GM18526 (cell line): ENCODE data around the gene LAMC1.

ENCODE experiments used
- POLR2A ChIP-seq: IDR thresholded peaks from 3 replicates; pipeline ENCODE4 v1.6.1; 2011; ENCODE audit not compliant: insufficient read length; ENCODE audit errors: extremely low read depth

The LAMC1 gene

GRCh38 chr1:183080406-183080805, 57.2 kb downstream of the LAMC1 start:
- no peak for TF ChIP-seq POLR2A

DNA sequence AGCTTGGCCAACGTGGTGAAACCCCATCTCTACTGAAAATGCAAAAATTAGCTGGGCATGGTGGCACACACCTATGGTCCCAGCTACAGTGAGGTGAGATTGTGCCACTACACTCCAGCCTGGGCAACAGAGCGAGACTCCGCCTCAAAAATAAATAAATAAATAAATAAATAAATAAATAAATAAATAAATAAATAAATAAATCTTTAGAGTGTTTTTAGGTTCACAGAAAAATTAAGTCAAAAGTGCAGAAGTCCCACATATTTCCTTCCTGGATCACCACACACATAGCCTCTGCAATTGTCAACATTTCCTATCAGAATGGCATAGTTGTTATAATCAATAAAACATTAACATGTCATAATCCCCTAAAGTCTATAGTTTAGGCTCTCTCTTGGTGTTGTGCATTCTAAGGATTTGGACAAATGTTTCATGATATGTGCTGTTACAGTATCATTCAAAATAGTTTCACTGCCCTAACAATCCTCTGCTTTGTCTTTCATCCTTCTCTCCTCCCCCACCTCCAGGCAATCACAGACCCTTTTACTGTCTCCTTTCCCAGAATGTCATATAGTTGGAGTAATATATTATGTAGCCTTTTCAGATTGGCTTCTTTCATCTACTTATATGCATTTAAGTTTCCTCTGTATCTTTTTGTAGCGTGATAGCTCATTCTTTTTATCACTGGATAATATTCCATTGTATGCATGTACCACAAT, 58.3 kb downstream of the LAMC1 start:
- TF ChIP-seq POLR2A = no peak

- no peak for TF ChIP-seq POLR2A
These were observed 59.4 kb downstream of the LAMC1 start for GRCh38 chr1:183082650-183083049.

GRCh38 chr1:183087001-183087400, 63.8 kb downstream of the LAMC1 start:
- TF ChIP-seq POLR2A = no peak

GRCh38 chr1:183089025-183089639, 65.9 kb downstream of the LAMC1 start:
- no peak for TF ChIP-seq POLR2A

DNA sequence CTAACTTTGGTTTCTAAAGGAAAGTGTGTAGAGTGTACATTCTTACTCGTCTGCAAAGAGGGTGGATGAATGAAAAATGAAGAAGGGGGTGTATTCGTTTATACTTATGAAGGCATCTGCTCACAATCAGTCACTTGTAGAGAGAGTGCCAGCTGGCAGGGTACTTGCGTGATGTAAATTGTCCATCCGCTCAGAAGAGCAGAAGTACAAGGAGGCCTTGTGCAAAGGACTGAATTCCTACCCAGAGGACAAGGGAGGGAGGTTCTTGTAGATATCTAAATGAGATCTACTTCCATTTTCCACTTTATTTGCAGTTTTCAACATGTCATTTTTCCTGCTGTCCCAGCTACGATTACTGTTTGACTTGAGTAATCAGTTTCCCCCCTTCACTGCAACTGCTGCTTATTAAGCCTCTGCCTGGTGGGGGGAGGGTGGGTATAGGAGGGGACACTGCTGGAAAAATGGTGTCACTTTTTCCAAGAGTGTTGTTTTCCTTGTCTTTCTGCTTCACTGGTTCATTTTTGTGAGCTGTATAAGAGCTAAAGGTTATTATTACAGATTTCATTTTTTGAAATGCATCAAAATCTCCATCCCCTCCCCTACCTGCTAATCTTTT, 67.3 kb downstream of the LAMC1 start:
- TF ChIP-seq POLR2A = no peak

DNA sequence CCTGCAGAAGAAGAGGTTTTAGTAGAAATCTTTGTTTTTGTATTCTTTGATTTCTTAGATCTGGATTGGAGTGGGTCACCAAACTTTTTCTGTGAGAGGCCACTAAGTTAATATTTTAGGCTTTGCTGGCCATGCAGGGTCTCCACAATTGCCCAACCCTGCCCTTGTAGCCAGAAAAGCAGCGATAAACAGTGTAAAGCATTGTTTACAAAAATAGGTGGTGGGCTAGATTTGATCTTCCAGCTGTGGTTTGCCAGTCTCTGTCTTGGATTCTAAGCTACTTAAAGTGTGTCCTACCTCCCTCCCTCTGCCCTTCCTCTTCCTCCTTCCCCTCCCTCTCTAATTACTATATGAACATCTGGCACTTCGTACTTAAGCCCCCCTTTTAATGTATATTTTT, 68.0 kb downstream of the LAMC1 start:
- TF ChIP-seq POLR2A = no peak

GRCh38 chr1:183092350-183092749, 69.1 kb downstream of the LAMC1 start:
- no peak for TF ChIP-seq POLR2A

DNA sequence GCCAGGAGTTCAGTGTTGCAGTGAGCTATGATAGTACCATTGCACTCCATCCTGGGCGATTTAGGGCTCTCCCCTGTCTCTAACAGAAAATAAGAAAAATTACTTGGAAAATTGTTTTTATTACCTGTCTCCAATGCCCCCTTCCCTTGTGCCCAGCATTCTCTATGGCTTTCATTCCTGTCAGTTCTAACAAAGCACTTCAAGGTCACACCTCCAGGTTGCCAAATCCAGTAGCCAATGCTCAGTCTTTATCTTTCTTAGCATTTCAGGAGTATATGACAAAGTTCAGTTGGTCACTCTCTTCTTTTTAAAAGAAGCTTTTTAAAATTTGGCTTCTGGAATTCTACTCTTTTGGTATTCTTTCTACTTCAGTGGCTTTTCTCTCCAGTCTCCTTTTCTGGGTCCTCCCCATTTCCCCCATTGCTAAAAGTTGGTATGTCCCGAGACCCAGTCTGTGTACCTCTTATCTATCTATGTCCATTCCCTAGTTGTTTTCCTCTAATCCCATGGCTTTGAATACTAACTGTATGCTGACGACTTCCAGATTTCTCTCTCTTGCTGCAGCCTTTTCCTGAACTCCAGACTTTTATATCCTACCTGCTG, 69.9 kb downstream of the LAMC1 start:
- no peak for TF ChIP-seq POLR2A

GRCh38 chr1:183093786-183094298, 70.6 kb downstream of the LAMC1 start:
- TF ChIP-seq POLR2A = no peak

- no peak for TF ChIP-seq POLR2A
These were observed 71.1 kb downstream of the LAMC1 start for GRCh38 chr1:183094351-183094750.

DNA sequence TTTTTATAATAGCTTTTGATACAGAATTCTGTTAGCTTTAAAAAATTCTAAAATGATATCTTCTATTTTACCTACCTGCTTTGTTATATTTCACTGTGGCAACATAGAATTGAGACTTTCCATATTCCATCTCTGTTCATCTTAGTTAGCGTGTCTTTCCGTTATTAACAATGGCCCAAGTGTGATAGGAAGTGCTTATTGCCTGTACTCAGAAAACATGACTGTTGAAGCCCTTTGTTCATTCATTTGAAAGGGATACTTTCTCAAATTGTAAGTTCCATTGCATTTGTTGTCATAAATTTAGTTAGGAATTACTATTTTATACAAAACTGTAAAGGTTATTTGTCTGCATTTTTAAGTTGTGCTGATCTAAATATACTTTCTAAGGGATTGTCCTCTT, 73.1 kb downstream of the LAMC1 start:
- no peak for TF ChIP-seq POLR2A

GRCh38 chr1:183096894-183097293, 73.7 kb downstream of the LAMC1 start:
- TF ChIP-seq POLR2A = no peak

- no peak for TF ChIP-seq POLR2A
These were observed 74.3 kb downstream of the LAMC1 start for GRCh38 chr1:183097438-183098051.

- TF ChIP-seq POLR2A = no peak
These were observed 75.1 kb downstream of the LAMC1 start for GRCh38 chr1:183098317-183098716.
